ENCODE data around the gene PARD3B. TPM values are rescaled to one million over a fixed set of nuclear protein-coding genes. Genes with fewer than 3 reads are reported as not detected.

PARD3B gene
- total and polyA plus RNA-seq, 2 of the 8 experiments (the other 6 are each of a cell fraction or from before 2014, with no cell fraction given), result 1.2 to 5.7 TPM

GRCh38 chr2:205543262-205543843 lies 998.1 kb downstream of the PARD3B start (continued):
- no peak for TF ChIP-seq ATF2 (IDR thresholded peaks at IDR 0.05; ENCODE audit: low read length)
- no peak for TF ChIP-seq TAF1 (IDR thresholded peaks at IDR 0.05; ENCODE audit: low read depth, low read length)
- TF ChIP-seq JUND (IDR thresholded peaks at IDR 0.05; ENCODE audit: low read length), result no peak
- no peak for TF ChIP-seq SP2 (IDR thresholded peaks at IDR 0.05; ENCODE audit: low read length)
- no peak for TF ChIP-seq CREB1 (IDR thresholded peaks at IDR 0.05)
- no peak for TF ChIP-seq PHF8 (conservative IDR thresholded peaks at IDR 0.05; ENCODE audit: low read depth, low read length)
- TF ChIP-seq CHD1 (IDR thresholded peaks at IDR 0.05; ENCODE audit: low read depth, low read length), result no peak
- no peak for TF ChIP-seq ZNF274 (IDR thresholded peaks at IDR 0.05; ENCODE audit: borderline replicate concordance, extremely low read depth, low read length)
- no peak for TF ChIP-seq FOSL1 (IDR thresholded peaks at IDR 0.05; ENCODE audit: insufficient read depth, low read depth, low read length)

All from H1 (cell line).